Activated CD8-positive, alpha-beta memory T cell treated with anti-CD3 and anti-CD28 coated beads for 4 hours (primary cell): ENCODE measurements around the gene FGA.

ENCODE experiments used
- DNase-seq, 2 donors: peaks; one replicate each; pipeline ENCODE4 v3.0.0-alpha.2; 2020; ENCODE audit warnings: low read depth in 2 of 2

Gene FGA

GRCh38 chr4:154590329-154591006 lies at the start of gene FGA:
FGA (minus strand) TSS chr4:154590742; CDS start chr4:154590687, 55 bp downstream.
- no peak for DNase-seq

DNA sequence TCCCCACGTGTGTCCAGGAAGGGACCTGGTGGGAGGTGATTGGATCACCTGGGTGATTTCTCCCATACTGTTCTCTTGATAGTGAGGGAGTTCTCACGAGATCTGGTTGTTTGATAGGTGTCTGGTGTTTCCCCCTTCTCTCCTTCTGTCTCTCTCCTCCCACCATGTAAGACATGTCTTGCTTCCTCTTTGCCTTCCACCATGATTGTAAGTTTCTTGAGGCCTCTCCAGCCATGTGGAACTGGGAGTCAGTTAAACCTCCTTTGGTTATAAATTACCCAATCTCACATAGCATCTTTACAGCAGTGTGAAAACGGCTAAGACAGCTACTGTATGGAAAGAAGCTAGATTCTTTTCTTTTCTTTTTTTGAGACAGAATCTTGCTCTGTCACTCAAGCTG lies 43.5 kb upstream of the FGA start:
- no peak for DNase-seq

- no peak for DNase-seq
These were observed 41.3 kb upstream of the FGA start for GRCh38 chr4:154631828-154632227.

DNA sequence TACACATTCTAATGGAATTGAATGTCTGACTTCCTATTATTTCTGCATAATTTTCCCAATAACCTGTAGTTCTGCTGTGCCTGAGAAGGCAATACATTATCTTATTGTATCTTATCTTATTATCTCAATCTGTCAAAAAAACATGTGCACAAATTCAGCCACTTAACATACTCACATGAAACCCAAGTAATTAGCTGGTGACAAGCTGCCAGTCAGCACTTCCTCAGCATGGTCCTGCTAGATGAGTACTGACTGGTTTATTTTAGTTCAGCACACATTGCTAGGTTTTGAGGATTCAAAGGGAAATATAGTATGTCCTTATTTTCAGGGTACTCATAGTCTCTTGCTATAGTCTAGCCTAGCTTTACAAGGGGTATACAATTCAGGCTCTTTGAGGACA lies 39.8 kb upstream of the FGA start:
- DNase-seq = no peak

DNA sequence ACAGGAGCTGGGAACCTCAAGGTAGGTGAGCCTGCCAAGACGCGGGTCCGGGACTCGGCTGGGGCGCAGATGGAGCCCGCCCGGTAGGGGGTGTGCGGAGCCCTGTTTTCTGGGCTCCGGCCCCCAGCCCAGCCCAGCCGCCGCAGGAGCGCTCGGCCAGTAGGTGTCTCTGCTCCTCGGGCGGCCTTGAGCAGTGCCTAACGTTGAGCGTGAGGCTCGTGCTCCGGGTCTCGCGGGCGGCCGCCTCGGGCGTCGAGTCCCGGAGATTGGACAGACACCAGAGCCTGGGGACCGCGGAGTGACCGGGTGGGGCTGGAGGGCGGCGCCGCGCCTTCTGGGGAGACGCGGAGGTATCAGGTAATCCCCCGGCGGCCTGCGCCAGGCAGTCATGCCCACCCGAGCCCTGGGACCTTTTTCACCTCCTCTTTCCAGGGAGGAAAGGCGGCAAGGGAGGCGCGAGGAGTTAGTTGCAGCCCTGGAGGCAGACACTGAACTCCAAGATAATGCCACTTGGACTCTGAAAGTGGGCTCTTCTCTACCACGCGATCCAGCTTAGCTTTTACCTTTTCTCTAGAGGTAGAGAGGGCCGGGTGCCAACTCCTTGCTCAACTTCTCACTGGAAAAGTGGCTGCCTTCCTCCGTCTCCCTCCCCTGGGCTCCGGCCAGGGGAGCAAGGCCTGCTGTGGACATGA lies 36.4 kb upstream of the FGA start:
- DNase-seq = no peak

- no peak for DNase-seq
These were observed 35.4 kb upstream of the FGA start for GRCh38 chr4:154625971-154626370.

DNA sequence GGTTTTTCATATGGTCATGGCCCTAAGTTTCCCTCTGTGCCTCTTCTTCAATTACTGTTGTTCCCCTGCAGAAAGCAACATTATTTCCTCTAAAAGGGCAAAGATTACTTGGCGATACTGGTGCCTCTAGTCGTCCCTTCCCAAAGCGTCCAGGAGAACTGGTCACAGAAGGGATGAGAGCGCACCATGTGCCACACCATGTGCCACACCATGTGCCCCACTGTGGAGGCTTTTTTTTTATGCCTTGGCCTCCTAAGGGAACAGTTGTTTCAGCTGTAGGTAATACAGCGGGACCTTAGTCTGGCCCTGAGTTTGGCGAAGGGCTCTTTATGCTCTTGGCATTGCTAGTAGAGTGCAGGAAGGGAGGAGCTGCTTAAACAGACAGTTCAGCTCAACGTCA lies 33.5 kb upstream of the FGA start:
- DNase-seq = no peak

DNA sequence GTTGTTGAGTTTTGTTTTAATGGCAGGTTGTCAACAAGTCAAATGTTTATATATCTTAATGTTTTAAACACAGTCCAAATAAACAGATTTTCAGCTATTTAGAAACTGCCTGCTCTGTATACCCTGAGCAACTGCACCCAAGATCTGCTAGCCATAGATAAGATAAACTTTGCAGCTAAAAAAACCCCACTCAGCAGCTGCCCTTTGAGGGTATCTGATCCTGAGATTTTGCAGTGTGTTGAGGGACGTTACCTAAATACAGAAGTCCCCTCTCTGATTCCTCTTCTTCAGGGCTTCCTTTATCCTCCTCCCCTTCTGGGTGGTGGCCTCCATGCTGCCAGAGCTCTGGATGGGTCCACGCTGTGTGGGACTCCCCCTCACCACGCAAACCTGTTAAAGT lies 32.9 kb upstream of the FGA start:
- DNase-seq = no peak

DNA sequence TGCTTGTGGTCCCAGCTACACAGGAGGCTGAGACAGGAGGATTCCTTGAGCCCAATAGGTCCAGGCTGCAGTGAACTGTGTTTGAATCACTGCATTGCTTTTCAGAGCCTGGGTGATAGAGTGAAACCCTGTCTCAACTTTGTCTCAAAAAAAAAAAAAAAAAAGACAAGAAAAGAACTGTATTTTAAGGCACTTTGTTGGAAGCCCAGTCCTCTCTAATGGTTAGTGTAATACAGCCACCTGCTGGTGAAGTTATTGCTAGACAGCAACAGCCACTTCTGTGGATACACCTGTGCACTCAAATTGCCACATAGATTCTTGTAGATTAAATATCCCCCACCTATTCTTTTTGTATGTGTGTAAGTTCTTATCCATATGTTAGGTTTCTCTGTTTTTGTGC lies 32.1 kb upstream of the FGA start:
- no peak for DNase-seq

DNA sequence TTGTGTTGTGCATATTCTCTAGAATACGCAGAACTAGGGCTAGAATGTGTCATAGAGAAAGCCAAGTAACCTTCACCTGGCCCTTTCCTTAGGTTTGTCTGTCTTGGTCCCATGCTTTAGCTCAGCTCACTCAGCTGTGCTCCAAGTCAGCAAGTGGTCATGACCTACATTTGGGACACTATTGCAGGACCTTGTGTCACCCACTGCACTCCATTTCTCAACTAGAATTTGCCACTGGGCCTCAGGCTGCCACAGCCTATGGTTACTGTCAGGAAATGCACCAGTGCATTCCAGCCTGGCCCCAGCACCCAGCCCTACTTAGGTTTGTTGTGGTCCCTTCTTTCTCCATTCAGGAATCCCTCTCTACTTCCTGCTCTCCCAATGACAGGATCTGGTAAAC lies 29.6 kb upstream of the FGA start:
- DNase-seq = no peak

- DNase-seq = no peak
These were observed 28.3 kb upstream of the FGA start for GRCh38 chr4:154618708-154619315.

DNA sequence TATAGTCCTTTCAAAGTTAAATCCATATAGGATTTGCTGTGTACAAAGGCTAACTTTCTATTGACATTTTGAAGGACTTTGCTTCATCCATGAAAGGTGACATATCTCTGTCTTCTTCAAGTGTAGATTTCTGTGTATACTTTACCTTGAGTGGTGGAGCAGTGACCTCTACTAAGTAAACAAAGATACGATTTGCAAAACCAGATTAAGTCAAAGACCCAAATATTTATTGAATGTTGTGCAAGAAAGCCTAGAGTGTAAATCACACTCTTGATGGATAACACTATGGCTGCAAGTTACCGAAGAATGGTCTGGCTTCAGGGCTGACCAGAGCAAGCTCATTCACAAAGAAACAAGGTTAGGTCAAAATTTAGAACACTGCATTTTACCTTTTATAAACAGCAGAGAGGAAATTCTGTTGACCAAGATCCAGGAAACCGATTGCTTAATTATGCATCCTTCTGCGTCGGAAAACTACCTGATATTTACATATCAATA lies 27.3 kb upstream of the FGA start:
- no peak for DNase-seq

- DNase-seq = no peak
These were observed 26.2 kb upstream of the FGA start for GRCh38 chr4:154616731-154617130.

GRCh38 chr4:154616287-154616686 lies 25.7 kb upstream of the FGA start:
- DNase-seq = no peak

GRCh38 chr4:154615211-154615610 lies 24.7 kb upstream of the FGA start:
- DNase-seq = no peak

- DNase-seq = no peak
These were observed 23.8 kb upstream of the FGA start for GRCh38 chr4:154614306-154614705.

- no peak for DNase-seq
These were observed 22.2 kb upstream of the FGA start, which contains the start of gene FGG for GRCh38 chr4:154612472-154613414. FGG (minus strand) TSS chr4:154612656; CDS start chr4:154612609, 47 bp downstream.

- DNase-seq = no peak
These were observed 21.3 kb upstream of the FGA start for GRCh38 chr4:154611833-154612232.

DNA sequence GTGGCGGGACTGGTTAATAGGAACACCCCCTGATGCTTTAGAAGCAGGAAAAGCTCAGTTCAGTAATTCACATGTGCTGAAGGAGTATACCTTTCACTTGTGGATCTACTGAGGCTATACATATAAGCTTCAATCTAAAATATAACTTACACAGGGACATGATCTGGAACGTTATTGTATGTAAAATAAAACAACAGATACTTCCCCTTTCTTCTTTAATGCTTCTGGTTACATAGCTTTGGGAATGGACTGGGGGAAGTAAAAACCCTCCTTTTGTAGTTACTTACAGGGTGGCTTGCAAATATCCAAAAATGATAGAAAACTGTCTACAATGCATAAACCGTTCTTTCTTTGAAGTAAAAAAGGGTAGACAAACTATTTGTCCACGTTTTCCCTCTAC lies 20.0 kb upstream of the FGA start:
- no peak for DNase-seq

GRCh38 chr4:154609532-154609931 lies 19.0 kb upstream of the FGA start:
- no peak for DNase-seq

GRCh38 chr4:154608361-154609252 lies 18.1 kb upstream of the FGA start:
- no peak for DNase-seq
